Measurements from ENCODE around the gene BEST1. TPM values are rescaled to one million over a fixed set of nuclear protein-coding genes. Genes with fewer than 3 reads are reported as not detected.

BEST1 gene
- total RNA-seq, 1 donor from 2014 or later: 2.1 TPM

- Histone ChIP-seq H3K27me3 (ENCODE audit: control insufficient read depth in 3 of 3, insufficient read depth in 3 of 3, low read length in 3 of 3) (peaks cover 7 to 22% (median 16%) of the 10 kb centered on the region in 3 donors), H3K27ac (ENCODE audit: low read depth, low read length) (peak overlapping the region; percentile 89), H3K36me3 (ENCODE audit: control insufficient read depth in 3 of 3, insufficient read depth in 3 of 3, low read length in 3 of 3) (no peaks in the 10 kb centered on the region), H3K4me3 (ENCODE audit: low read length in 3 of 3) (peak overlapping the region in 1 of 3 donors; percentile 22), H3K9me3 (ENCODE audit: control insufficient read depth in 3 of 3, low read length in 3 of 3) (no peaks in the 10 kb centered on the region), H3K9ac (ENCODE audit: low read depth in 1 of 3, low read length in 3 of 3) (peak overlapping the region; percentile 55 to 73 (median 57)), H3K4me1 (ENCODE audit: control insufficient read depth in 3 of 3, insufficient read depth in 3 of 3, low read length in 3 of 3) (peaks cover 34 to 42% (median 40%) of the 10 kb centered on the region in 3 donors)
These were observed 26.7 kb upstream of the BEST1 start for GRCh38 chr11:61923166-61924063.

- H3K27ac ChIP-seq (ENCODE audit: low read depth, low read length): peak overlapping the region; percentile 89
- peaks cover 32 to 36% (median 35%) of the 10 kb centered on the region in 3 donors for H3K4me1 ChIP-seq (ENCODE audit: control insufficient read depth in 3 of 3, insufficient read depth in 3 of 3, low read length in 3 of 3)
- H3K4me3 ChIP-seq (ENCODE audit: low read length in 3 of 3): no peak overlapping the region
- H3K9me3 ChIP-seq (ENCODE audit: control insufficient read depth in 3 of 3, low read length in 3 of 3): no peaks in the 10 kb centered on the region
- H3K36me3 ChIP-seq (ENCODE audit: control insufficient read depth in 3 of 3, insufficient read depth in 3 of 3, low read length in 3 of 3): no peaks in the 10 kb centered on the region
- H3K9ac ChIP-seq (ENCODE audit: low read depth in 1 of 3, low read length in 3 of 3): peak overlapping the region; percentile 55 to 73 (median 57)
- peaks cover 2 to 17% (median 10%) of the 10 kb centered on the region in 3 donors for H3K27me3 ChIP-seq (ENCODE audit: control insufficient read depth in 3 of 3, insufficient read depth in 3 of 3, low read length in 3 of 3)
These were observed 26.1 kb upstream of the BEST1 start for GRCh38 chr11:61924064-61924455.

- Histone ChIP-seq H3K36me3 (ENCODE audit: control insufficient read depth in 3 of 3, insufficient read depth in 3 of 3, low read length in 3 of 3) (no peaks in the 10 kb centered on the region), H3K27me3 (ENCODE audit: control insufficient read depth in 3 of 3, insufficient read depth in 3 of 3, low read length in 3 of 3) (peaks cover 0 to 3% (median 0%) of the 10 kb centered on the region in 3 donors), H3K4me3 (ENCODE audit: low read length in 3 of 3) (no peak overlapping the region), H3K9me3 (ENCODE audit: control insufficient read depth in 3 of 3, low read length in 3 of 3) (no peaks in the 10 kb centered on the region), H3K27ac (ENCODE audit: low read depth, low read length) (no peak overlapping the region), H3K9ac (ENCODE audit: low read depth in 1 of 3, low read length in 3 of 3) (no peak overlapping the region), H3K4me1 (ENCODE audit: control insufficient read depth in 3 of 3, insufficient read depth in 3 of 3, low read length in 3 of 3) (peaks cover 22 to 24% (median 22%) of the 10 kb centered on the region in 3 donors)
These were observed 24.4 kb upstream of the BEST1 start for GRCh38 chr11:61925736-61926135.

GRCh38 chr11:61926235-61926634 lies 23.9 kb upstream of the BEST1 start:
- Histone ChIP-seq H3K4me1 (ENCODE audit: control insufficient read depth in 3 of 3, insufficient read depth in 3 of 3, low read length in 3 of 3) (peaks cover 21 to 22% (median 22%) of the 10 kb centered on the region in 3 donors), H3K4me3 (ENCODE audit: low read length in 3 of 3) (no peak overlapping the region), H3K9ac (ENCODE audit: low read depth in 1 of 3, low read length in 3 of 3) (no peak overlapping the region), H3K36me3 (ENCODE audit: control insufficient read depth in 3 of 3, insufficient read depth in 3 of 3, low read length in 3 of 3) (no peaks in the 10 kb centered on the region), H3K27ac (ENCODE audit: low read depth, low read length) (no peak overlapping the region), H3K27me3 (ENCODE audit: control insufficient read depth in 3 of 3, insufficient read depth in 3 of 3, low read length in 3 of 3) (peaks cover 0 to 3% (median 0%) of the 10 kb centered on the region in 3 donors), H3K9me3 (ENCODE audit: control insufficient read depth in 3 of 3, low read length in 3 of 3) (no peaks in the 10 kb centered on the region)

GRCh38 chr11:61927501-61927900 lies 22.6 kb upstream of the BEST1 start:
- no peak overlapping the region for H3K9ac ChIP-seq (ENCODE audit: low read depth in 1 of 3, low read length in 3 of 3)
- no peak overlapping the region for H3K4me3 ChIP-seq (ENCODE audit: low read length in 3 of 3)
- H3K27me3 ChIP-seq (ENCODE audit: control insufficient read depth in 3 of 3, insufficient read depth in 3 of 3, low read length in 3 of 3): no peaks in the 10 kb centered on the region
- H3K36me3 ChIP-seq (ENCODE audit: control insufficient read depth in 3 of 3, insufficient read depth in 3 of 3, low read length in 3 of 3): no peaks in the 10 kb centered on the region
- H3K9me3 ChIP-seq (ENCODE audit: control insufficient read depth in 3 of 3, low read length in 3 of 3): no peaks in the 10 kb centered on the region
- H3K27ac ChIP-seq (ENCODE audit: low read depth, low read length): no peak overlapping the region
- H3K4me1 ChIP-seq (ENCODE audit: control insufficient read depth in 3 of 3, insufficient read depth in 3 of 3, low read length in 3 of 3): peaks cover 20 to 22% (median 20%) of the 10 kb centered on the region in 3 donors

GRCh38 chr11:61928606-61929005 lies 21.5 kb upstream of the BEST1 start:
- peaks cover 9 to 12% (median 10%) of the 10 kb centered on the region in 3 donors for H3K4me1 ChIP-seq (ENCODE audit: control insufficient read depth in 3 of 3, insufficient read depth in 3 of 3, low read length in 3 of 3)
- H3K27me3 ChIP-seq (ENCODE audit: control insufficient read depth in 3 of 3, insufficient read depth in 3 of 3, low read length in 3 of 3): no peaks in the 10 kb centered on the region
- H3K9ac ChIP-seq (ENCODE audit: low read depth in 1 of 3, low read length in 3 of 3): no peak overlapping the region
- H3K36me3 ChIP-seq (ENCODE audit: control insufficient read depth in 3 of 3, insufficient read depth in 3 of 3, low read length in 3 of 3): no peaks in the 10 kb centered on the region
- H3K4me3 ChIP-seq (ENCODE audit: low read length in 3 of 3): no peak overlapping the region
- no peaks in the 10 kb centered on the region for H3K9me3 ChIP-seq (ENCODE audit: control insufficient read depth in 3 of 3, low read length in 3 of 3)
- H3K27ac ChIP-seq (ENCODE audit: low read depth, low read length): no peak overlapping the region

GRCh38 chr11:61930933-61931332 lies 19.2 kb upstream of the BEST1 start:
- Histone ChIP-seq H3K4me3 (ENCODE audit: low read length in 3 of 3) (no peak overlapping the region), H3K27me3 (ENCODE audit: control insufficient read depth in 3 of 3, insufficient read depth in 3 of 3, low read length in 3 of 3) (no peaks in the 10 kb centered on the region), H3K4me1 (ENCODE audit: control insufficient read depth in 3 of 3, insufficient read depth in 3 of 3, low read length in 3 of 3) (no peaks in the 10 kb centered on the region), H3K9me3 (ENCODE audit: control insufficient read depth in 3 of 3, low read length in 3 of 3) (no peaks in the 10 kb centered on the region), H3K36me3 (ENCODE audit: control insufficient read depth in 3 of 3, insufficient read depth in 3 of 3, low read length in 3 of 3) (no peaks in the 10 kb centered on the region), H3K9ac (ENCODE audit: low read depth in 1 of 3, low read length in 3 of 3) (no peak overlapping the region), H3K27ac (ENCODE audit: low read depth, low read length) (no peak overlapping the region)

- H3K4me3 ChIP-seq (ENCODE audit: low read length in 3 of 3): no peak overlapping the region
- H3K9ac ChIP-seq (ENCODE audit: low read depth in 1 of 3, low read length in 3 of 3): no peak overlapping the region
- H3K36me3 ChIP-seq (ENCODE audit: control insufficient read depth in 3 of 3, insufficient read depth in 3 of 3, low read length in 3 of 3): no peaks in the 10 kb centered on the region
- no peaks in the 10 kb centered on the region for H3K27me3 ChIP-seq (ENCODE audit: control insufficient read depth in 3 of 3, insufficient read depth in 3 of 3, low read length in 3 of 3)
- no peaks in the 10 kb centered on the region for H3K4me1 ChIP-seq (ENCODE audit: control insufficient read depth in 3 of 3, insufficient read depth in 3 of 3, low read length in 3 of 3)
- peaks cover 0 to 3% (median 0%) of the 10 kb centered on the region in 3 donors for H3K9me3 ChIP-seq (ENCODE audit: control insufficient read depth in 3 of 3, low read length in 3 of 3)
- H3K27ac ChIP-seq (ENCODE audit: low read depth, low read length): no peak overlapping the region
These were observed 14.3 kb upstream of the BEST1 start for GRCh38 chr11:61935861-61936260.

- no peaks in the 10 kb centered on the region for H3K36me3 ChIP-seq (ENCODE audit: control insufficient read depth in 3 of 3, insufficient read depth in 3 of 3, low read length in 3 of 3)
These were observed 9.7 kb upstream of the BEST1 start for GRCh38 chr11:61940466-61940865.

GRCh38 chr11:61945191-61945590 lies 5.0 kb upstream of the BEST1 start:
- no peaks in the 10 kb centered on the region for H3K9me3 ChIP-seq (ENCODE audit: control insufficient read depth in 3 of 3, low read length in 3 of 3)
- no peaks in the 10 kb centered on the region for H3K27me3 ChIP-seq (ENCODE audit: control insufficient read depth in 3 of 3, insufficient read depth in 3 of 3, low read length in 3 of 3)
- no peak overlapping the region for H3K9ac ChIP-seq (ENCODE audit: low read depth in 1 of 3, low read length in 3 of 3)
- H3K27ac ChIP-seq (ENCODE audit: low read depth, low read length): no peak overlapping the region
- H3K4me1 ChIP-seq (ENCODE audit: control insufficient read depth in 3 of 3, insufficient read depth in 3 of 3, low read length in 3 of 3): peaks cover 6 to 11% (median 10%) of the 10 kb centered on the region in 3 donors
- no peaks in the 10 kb centered on the region for H3K36me3 ChIP-seq (ENCODE audit: control insufficient read depth in 3 of 3, insufficient read depth in 3 of 3, low read length in 3 of 3)
- H3K4me3 ChIP-seq (ENCODE audit: low read length in 3 of 3): no peak overlapping the region

More at GRCh38 chr11:61940466-61940865, 9.7 kb upstream of the BEST1 start:
- Histone ChIP-seq H3K27me3 (ENCODE audit: control insufficient read depth in 3 of 3, insufficient read depth in 3 of 3, low read length in 3 of 3) (no peaks in the 10 kb centered on the region), H3K9me3 (ENCODE audit: control insufficient read depth in 3 of 3, low read length in 3 of 3) (peaks cover 0 to 3% (median 0%) of the 10 kb centered on the region in 3 donors), H3K9ac (ENCODE audit: low read depth in 1 of 3, low read length in 3 of 3) (no peak overlapping the region), H3K27ac (ENCODE audit: low read depth, low read length) (no peak overlapping the region), H3K4me3 (ENCODE audit: low read length in 3 of 3) (no peak overlapping the region), H3K4me1 (ENCODE audit: control insufficient read depth in 3 of 3, insufficient read depth in 3 of 3, low read length in 3 of 3) (no peaks in the 10 kb centered on the region)
